Measurements from ENCODE around the gene AK2.

GRCh38 chr1:33043267-33044092 lies 6.8 kb upstream of the AK2 start:
- no peak for TF ChIP-seq ELF4 (IDR thresholded peaks at IDR 0.05)
- TF ChIP-seq HDGF (IDR thresholded peaks at IDR 0.05; ENCODE audit: borderline replicate concordance) = no peak
- TF ChIP-seq BHLHE40 (IDR thresholded peaks at IDR 0.05; ENCODE audit: borderline replicate concordance) = no peak
- TF ChIP-seq FOXK2 (IDR thresholded peaks at IDR 0.05) = no peak
- no peak for TF ChIP-seq SP1 (IDR thresholded peaks at IDR 0.05)
- no peak for TF ChIP-seq FOXA1 (IDR thresholded peaks at IDR 0.05)
- no peak for TF ChIP-seq ARNT (IDR thresholded peaks at IDR 0.05)
- no peak for TF ChIP-seq FOXM1 (IDR thresholded peaks at IDR 0.05; ENCODE audit: borderline replicate concordance)
- no peak for TF ChIP-seq PKNOX1 (IDR thresholded peaks at IDR 0.05)
- no peak for TF ChIP-seq LEF1 (IDR thresholded peaks at IDR 0.05; ENCODE audit: borderline replicate concordance)
- no peak for TF ChIP-seq TARDBP (IDR thresholded peaks at IDR 0.05)
- TF ChIP-seq SUZ12 (IDR thresholded peaks at IDR 0.05) = no peak
- TF ChIP-seq ZNF384 (IDR thresholded peaks at IDR 0.05) = no peak
